Upper lobe of right lung (tissue), 1 donor: ENCODE results near the gene CRLF2. TPM values are rescaled to one million over a fixed set of nuclear protein-coding genes. Genes with fewer than 3 reads are reported as not detected.
"Not testable (repeated sequence)": the region's sequence is repeated elsewhere in the genome, so short reads cannot be mapped to it uniquely, and the experiment has no call there.

Source experiments
- ATAC-seq: fragments of 200-7000 bp; cut with Tn5 transposase; one replicate; pipeline ENCODE4 v1.9.1; 2020; ENCODE audit warnings: mild to moderate bottlenecking, moderate library complexity
- DNase-seq: peaks from one replicate; pipeline ENCODE4 v3.0.0-alpha.2; 2020
- H3K27ac ChIP-seq: fragments of 200-600 bp; one replicate; pipeline ENCODE4 v1.8.0; 2022
- H3K27me3 ChIP-seq: fragments of 200-600 bp; one replicate; pipeline ENCODE4 v1.8.0; 2022; ENCODE audit warnings: mild to moderate bottlenecking
- H3K36me3 ChIP-seq: fragments of 200-600 bp; one replicate; pipeline ENCODE4 v1.8.0; 2022
- H3K4me1 ChIP-seq: fragments of 200-600 bp; one replicate; pipeline ENCODE4 v1.8.0; 2022
- H3K4me3 ChIP-seq: fragments of 200-600 bp; one replicate; pipeline ENCODE4 v1.8.0; 2022; ENCODE audit warnings: mild to moderate bottlenecking
- H3K9me3 ChIP-seq: fragments of 200-600 bp; one replicate; pipeline ENCODE4 v1.8.0; 2022
- intact Hi-C: fragments of 100-400 bp; cut with DNase I; formaldehyde crosslinking; loops from one replicate; pipeline ENCODE4 v1.11.0; 2022
- total RNA-seq: library from RNA; stranded (reverse); fragmentation: NEBNext Ultra II Directional; extraction: Animal tissue kit (Norgen Biotek cat#: 25700); gene quantifications from one replicate; pipeline ENCODE4 v1.2.1, GENCODE V29; 2021
- TF ChIP-seq, protein P1 (sequence below): fragments of 200-600 bp; IDR thresholded peaks from one replicate; pipeline ENCODE4 v1.8.0; 2022; ENCODE audit warnings: antibody characterized with exemption
- donor health status: DM: no; HTN: yes; CAD: no; lungs with severe emphysema.

The CRLF2 gene
- total RNA-seq, 1 donor from 2014 or later, result 1.2 TPM

DNA sequence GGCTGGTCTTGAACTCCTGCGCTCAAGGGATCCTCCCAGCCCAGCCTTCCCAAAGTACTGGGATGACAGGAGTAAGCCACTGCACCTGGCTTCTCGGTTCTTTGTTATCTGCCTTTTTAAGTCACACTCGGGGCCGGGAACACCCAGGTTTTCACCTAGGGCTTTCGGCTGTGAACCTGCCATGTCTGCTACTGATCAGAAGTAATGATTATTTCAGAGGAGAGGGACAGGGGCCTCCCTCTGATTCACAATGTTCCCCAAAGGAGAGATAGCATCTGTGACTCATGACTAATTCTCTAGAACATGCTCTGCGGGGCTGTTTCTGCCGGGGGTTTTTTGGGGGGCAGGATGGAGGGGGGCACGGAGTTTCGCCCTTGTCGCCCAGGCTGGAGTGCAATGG lies 26.9 kb downstream of the CRLF2 start:
- TF ChIP-seq, protein P1, sequence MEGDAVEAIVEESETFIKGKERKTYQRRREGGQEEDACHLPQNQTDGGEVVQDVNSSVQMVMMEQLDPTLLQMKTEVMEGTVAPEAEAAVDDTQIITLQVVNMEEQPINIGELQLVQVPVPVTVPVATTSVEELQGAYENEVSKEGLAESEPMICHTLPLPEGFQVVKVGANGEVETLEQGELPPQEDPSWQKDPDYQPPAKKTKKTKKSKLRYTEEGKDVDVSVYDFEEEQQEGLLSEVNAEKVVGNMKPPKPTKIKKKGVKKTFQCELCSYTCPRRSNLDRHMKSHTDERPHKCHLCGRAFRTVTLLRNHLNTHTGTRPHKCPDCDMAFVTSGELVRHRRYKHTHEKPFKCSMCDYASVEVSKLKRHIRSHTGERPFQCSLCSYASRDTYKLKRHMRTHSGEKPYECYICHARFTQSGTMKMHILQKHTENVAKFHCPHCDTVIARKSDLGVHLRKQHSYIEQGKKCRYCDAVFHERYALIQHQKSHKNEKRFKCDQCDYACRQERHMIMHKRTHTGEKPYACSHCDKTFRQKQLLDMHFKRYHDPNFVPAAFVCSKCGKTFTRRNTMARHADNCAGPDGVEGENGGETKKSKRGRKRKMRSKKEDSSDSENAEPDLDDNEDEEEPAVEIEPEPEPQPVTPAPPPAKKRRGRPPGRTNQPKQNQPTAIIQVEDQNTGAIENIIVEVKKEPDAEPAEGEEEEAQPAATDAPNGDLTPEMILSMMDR, result no peak
- Histone ChIP-seq H3K27me3 (no peaks in the 10 kb centered on the region), H3K9me3 (no peaks in the 10 kb centered on the region), H3K4me1 (no peaks in the 10 kb centered on the region), H3K36me3 (no peaks in the 10 kb centered on the region), H3K27ac (no peak overlapping the region), H3K4me3 (no peak overlapping the region)
- DNase-seq (no peak), ATAC-seq (no peak)
- intact Hi-C loops, result no loop called here

GRCh38 chrX:1182211-1182610 lies 30.2 kb downstream of the CRLF2 start:
- Histone ChIP-seq H3K27ac (no peak overlapping the region), H3K4me1 (no peaks in the 10 kb centered on the region), H3K9me3 (no peaks in the 10 kb centered on the region), H3K36me3 (no peaks in the 10 kb centered on the region), H3K4me3 (no peak overlapping the region), H3K27me3 (no peaks in the 10 kb centered on the region)
- ATAC-seq (no peak), DNase-seq (no peak)
- TF ChIP-seq, protein P1, result no peak
- intact Hi-C loops, result no loop called here

DNA sequence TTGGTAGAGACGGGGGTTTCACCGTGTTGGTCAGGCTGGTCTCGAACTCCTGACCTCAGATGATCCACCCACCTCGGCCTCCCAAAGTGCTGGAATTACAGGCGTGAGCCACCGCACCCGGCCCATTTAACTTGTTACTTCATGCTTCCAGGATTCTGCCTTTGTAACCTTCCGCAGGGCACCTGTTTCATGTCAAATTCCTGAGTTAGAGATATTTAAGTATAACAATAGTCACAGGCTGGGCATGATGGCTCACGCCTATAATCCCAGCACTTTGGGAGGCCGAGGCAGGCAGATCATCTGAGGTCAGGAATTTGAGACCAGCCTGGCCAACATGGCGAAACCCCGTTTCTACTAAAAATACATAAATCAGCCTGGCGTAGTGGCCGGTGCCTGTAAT lies 30.8 kb downstream of the CRLF2 start:
- H3K4me1 ChIP-seq, H3K27me3 ChIP-seq, DNase-seq, H3K27ac ChIP-seq, intact Hi-C loops, H3K9me3 ChIP-seq, H3K4me3 ChIP-seq, H3K36me3 ChIP-seq, ATAC-seq: not testable (repeated sequence)

- Histone ChIP-seq H3K9me3 (no peaks in the 10 kb centered on the region), H3K4me3 (no peak overlapping the region), H3K36me3 (no peaks in the 10 kb centered on the region), H3K27ac (no peak overlapping the region), H3K4me1 (no peaks in the 10 kb centered on the region), H3K27me3 (no peaks in the 10 kb centered on the region)
- intact Hi-C loops, result no loop called here
- DNase-seq (no peak), ATAC-seq (no peak)
- TF ChIP-seq, protein P1, result no peak
Measured at GRCh38 chrX:1181170-1181569, 31.3 kb downstream of the CRLF2 start.

DNA sequence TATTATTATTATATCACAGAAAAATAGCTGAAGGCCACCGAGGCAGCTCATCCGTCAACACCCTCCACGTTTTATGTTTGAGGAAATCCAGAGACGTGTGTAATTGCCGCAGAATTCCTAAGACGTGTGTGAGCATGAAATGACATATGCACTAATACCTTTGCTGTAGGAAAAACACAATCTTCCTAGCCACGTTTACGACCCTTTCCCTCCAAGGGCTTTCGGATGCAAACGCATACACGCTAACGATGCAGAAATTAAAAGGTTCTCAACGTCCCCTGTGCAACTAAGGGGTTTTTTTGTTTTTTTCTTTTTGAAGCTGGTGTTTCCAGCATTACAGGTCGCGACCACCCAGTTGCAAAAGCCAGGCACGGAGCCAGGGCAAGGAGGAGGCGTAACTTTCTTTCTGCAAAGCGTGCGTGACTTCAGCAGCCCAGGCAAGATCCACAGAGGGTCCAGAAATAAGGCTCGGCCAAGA lies 33.8 kb downstream of the CRLF2 start:
- DNase-seq, result no peak
- Histone ChIP-seq H3K27me3 (no peaks in the 10 kb centered on the region), H3K36me3 (no peaks in the 10 kb centered on the region), H3K4me1 (no peaks in the 10 kb centered on the region), H3K27ac (no peak overlapping the region), H3K4me3 (no peak overlapping the region), H3K9me3 (no peaks in the 10 kb centered on the region)
- intact Hi-C loops, result no loop called here
- ATAC-seq, result no peak
- TF ChIP-seq, protein P1, result no peak

DNA sequence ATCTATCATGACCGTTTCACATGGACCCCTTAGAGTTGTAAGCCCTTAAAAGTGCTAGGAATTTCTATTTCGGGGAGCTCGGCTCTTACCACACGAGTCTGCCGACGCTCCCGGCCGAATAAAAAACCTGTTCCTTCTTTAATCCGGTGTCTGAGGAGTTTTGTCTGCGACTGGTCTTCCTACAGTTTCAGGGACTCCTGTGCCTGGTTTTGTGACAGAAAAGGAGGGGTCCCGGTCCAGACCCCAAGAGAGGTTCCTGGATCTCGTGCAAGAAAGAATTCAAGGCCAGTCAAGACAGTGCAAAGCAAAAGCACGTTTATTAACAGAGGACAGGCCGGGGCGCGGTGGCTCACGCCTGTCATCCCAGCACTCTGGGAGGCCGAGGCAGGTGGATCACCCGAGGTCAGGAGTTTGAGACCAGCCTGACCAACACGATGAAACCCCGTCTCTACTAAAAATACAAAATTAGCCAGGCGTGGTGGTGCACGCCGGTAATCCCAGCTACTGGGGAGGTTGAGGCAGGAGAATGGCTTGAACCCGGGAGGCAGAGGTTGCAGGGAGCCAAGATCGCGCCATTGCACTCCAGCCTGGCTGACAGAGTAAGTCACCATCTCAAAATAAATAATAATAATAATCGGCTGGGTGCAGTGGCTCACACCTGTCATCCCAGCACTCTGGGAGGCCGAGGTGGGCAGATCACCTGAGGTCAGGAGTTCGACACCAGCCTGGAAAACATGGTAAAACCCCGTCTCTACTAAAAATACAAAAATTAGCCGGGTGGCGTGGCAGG lies 35.7 kb downstream of the CRLF2 start:
- intact Hi-C loops, H3K36me3 ChIP-seq, H3K27ac ChIP-seq, ATAC-seq, H3K27me3 ChIP-seq, H3K9me3 ChIP-seq, DNase-seq, H3K4me1 ChIP-seq, H3K4me3 ChIP-seq: not testable (repeated sequence)

- H3K27me3 ChIP-seq, ATAC-seq, intact Hi-C loops, DNase-seq, H3K4me3 ChIP-seq, H3K4me1 ChIP-seq, H3K36me3 ChIP-seq, H3K27ac ChIP-seq, H3K9me3 ChIP-seq: not testable (repeated sequence)
Measured at GRCh38 chrX:1174609-1175545, 37.6 kb downstream of the CRLF2 start.

GRCh38 chrX:1173435-1173834 lies 39.0 kb downstream of the CRLF2 start:
- ATAC-seq, DNase-seq, H3K9me3 ChIP-seq, H3K36me3 ChIP-seq, H3K4me3 ChIP-seq, H3K4me1 ChIP-seq, H3K27ac ChIP-seq, H3K27me3 ChIP-seq, intact Hi-C loops: not testable (repeated sequence)
